Right lobe of liver (tissue), 6 donors: ENCODE measurements around the gene GLTP. TPM values are rescaled to one million over a fixed set of nuclear protein-coding genes. Genes with fewer than 3 reads are reported as not detected.

ENCODE experiments used
- ATAC-seq, 4 donors: fragments of 200-7000 bp; cut with Tn5 transposase; one replicate each; pipeline ENCODE4 v1.9.1; 2020; ENCODE audit warnings: mild to moderate bottlenecking in 4 of 4, moderate library complexity in 4 of 4
- DNase-seq, 3 donors: peaks; one replicate each; pipeline ENCODE4 v3.0.0-alpha.2; 2020
- H3K27ac ChIP-seq, 3 donors: fragments of 200-600 bp; one replicate each; pipeline ENCODE4 v1.8.0; 2022
- H3K27me3 ChIP-seq, 2 donors: fragments of 200-600 bp; one replicate each; pipeline ENCODE4 v1.8.0; 2022
- H3K36me3 ChIP-seq, 4 donors: fragments of 200-600 bp; sonication (generic) in 1 of 4; one replicate each; pipeline versions ENCODE4 v1.5.1 to v1.8.0; 2017 to 2022; ENCODE audit warnings: control low read depth in 1 of 4
- H3K4me1 ChIP-seq, 4 donors: fragments of 200-600 bp; sonication (generic) in 1 of 4; one replicate each; pipeline versions ENCODE4 v1.5.1 to v1.8.0; 2017 to 2022; ENCODE audit warnings: control low read depth in 1 of 4
- H3K4me3 ChIP-seq, 3 donors: fragments of 200-600 bp; one replicate each; pipeline ENCODE4 v1.8.0; 2022
- H3K9me3 ChIP-seq, 4 donors: fragments of 200-600 bp; sonication (generic) in 1 of 4; one replicate each; pipeline versions ENCODE4 v1.5.1 to v1.8.0; 2017 to 2022; ENCODE audit warnings: control low read depth in 1 of 4
- CTCF ChIP-seq, 4 donors: fragments of 200-600 bp in 3 of 4; fragments of 450-650 bp in 1 of 4; IDR thresholded peaks; one replicate each; pipeline versions ENCODE4 v1.5.1 to v1.8.0; 2016 to 2022; ENCODE audit warnings: antibody characterized with exemption in 4 of 4, mild to moderate bottlenecking in 2 of 4
- POLR2A ChIP-seq: fragments of 450-650 bp; IDR thresholded peaks from one replicate; pipeline ENCODE4 v1.6.1; 2017; ENCODE audit warnings: antibody characterized with exemption, mild to moderate bottlenecking
- WGBS: methylation state at CpG from one replicate; pipeline ENCODE4 v1.1.6; 2018; ENCODE audit warnings: low coverage, low lambda C conversion rate; ENCODE audit not compliant: insufficient coverage; ENCODE audit errors: missing lambda C conversion rate; 5-methylcytosine and 5-hydroxymethylcytosine counted together
- intact Hi-C, 2 donors: fragments of 100-400 bp; cut with DNase I; formaldehyde crosslinking; loops; one replicate each; pipeline versions ENCODE4 v1.11.2 to v1.14.1; 2022
- total RNA-seq, 6 experiments: library from RNA; depleted of rRNA in 2 of 6; stranded (reverse); fragments of >200 nt in 2 of 6; fragmentation: NEBNext Ultra II Directional in 3 of 6; extraction: Animal tissue kit (Norgen Biotek cat#: 25700) in 3 of 6; gene quantifications; one replicate each; pipeline versions ENCODE4 v1.1.0 to v1.2.4, GENCODE V29; 2016 to 2023
- donor health status: DM: no; HTN: yes; CAD: no.
- donor health status: DM: no; HTN: no; CAD: no.
- donor health status: DM: no; HTN: no; CAD: no.
- donor health status: DM: no; HTN: yes; CAD: no.
- donor health status: DM: no; HTN: yes; CAD: no.

The GLTP gene
- total RNA-seq, 6 experiments from 2014 or later = 9.8 to 20.8 (median 13.6) TPM

GRCh38 chr12:109888179-109889020 lies 8.1 kb upstream of the GLTP start:
- Histone ChIP-seq H3K4me1 (no peaks in the 10 kb centered on the region), H3K4me3 (no peak overlapping the region), H3K27ac (no peak overlapping the region), H3K27me3 (no peaks in the 10 kb centered on the region), H3K36me3 (no peaks in the 10 kb centered on the region), H3K9me3 (no peaks in the 10 kb centered on the region)
- WGBS = 57% methylated on average over 12 of the region's 12 CpGs
- intact Hi-C loops = no loop called here
- ATAC-seq (peak; percentile 37 to 55 (median 50)), DNase-seq (no peak)
- no peak for TF ChIP-seq POLR2A
- no peak for TF ChIP-seq CTCF (IDR thresholded peaks at IDR 0.05)

GRCh38 chr12:109885616-109886015 lies 5.3 kb upstream of the GLTP start:
- no peaks in the 10 kb centered on the region for H3K27me3 ChIP-seq
- no peaks in the 10 kb centered on the region for H3K36me3 ChIP-seq
- no peak for DNase-seq
- H3K4me3 ChIP-seq = no peak overlapping the region
- peaks cover 0 to 4% (median 0%) of the 10 kb centered on the region in 4 donors for H3K4me1 ChIP-seq
- TF ChIP-seq POLR2A = no peak
- no peak for TF ChIP-seq CTCF (IDR thresholded peaks at IDR 0.05)
- no peaks in the 10 kb centered on the region for H3K9me3 ChIP-seq
- ATAC-seq = no peak
- no peak overlapping the region for H3K27ac ChIP-seq
- 92% methylated on average over 3 of the region's 10 CpGs for WGBS
- intact Hi-C loops = no loop called here

GRCh38 chr12:109883461-109883860 lies 3.1 kb upstream of the GLTP start:
- DNase-seq = no peak
- TF ChIP-seq CTCF (IDR thresholded peaks at IDR 0.05) (no peak), POLR2A (no peak)
- H3K27ac ChIP-seq = no peak overlapping the region
- H3K36me3 ChIP-seq = no peaks in the 10 kb centered on the region
- WGBS = 28% methylated on average over 2 of the region's 4 CpGs
- H3K4me1 ChIP-seq = peaks cover 0 to 11% (median 5%) of the 10 kb centered on the region in 4 donors
- intact Hi-C loops = no loop called here
- no peak for ATAC-seq
- H3K9me3 ChIP-seq = no peaks in the 10 kb centered on the region
- no peak overlapping the region for H3K4me3 ChIP-seq
- H3K27me3 ChIP-seq = no peaks in the 10 kb centered on the region

GRCh38 chr12:109881752-109882151 lies 1.4 kb upstream of the GLTP start:
- ATAC-seq (no peak), DNase-seq (no peak)
- no peaks in the 10 kb centered on the region for H3K36me3 ChIP-seq
- H3K27ac ChIP-seq = no peak overlapping the region
- intact Hi-C loops = no loop called here
- H3K4me3 ChIP-seq = no peak overlapping the region
- no peaks in the 10 kb centered on the region for H3K27me3 ChIP-seq
- TF ChIP-seq POLR2A (no peak), CTCF (IDR thresholded peaks at IDR 0.05) (no peak)
- WGBS = 93% methylated on average over 2 of the region's 2 CpGs
- H3K4me1 ChIP-seq = peaks cover 0 to 11% (median 5%) of the 10 kb centered on the region in 4 donors
- no peaks in the 10 kb centered on the region for H3K9me3 ChIP-seq
